ENCODE data around the gene COL5A1. TPM values are rescaled to one million over a fixed set of nuclear protein-coding genes. Genes with fewer than 3 reads are reported as not detected.

The COL5A1 gene
- total RNA-seq, 1 donor from 2014 or later = 12.8 TPM

DNA sequence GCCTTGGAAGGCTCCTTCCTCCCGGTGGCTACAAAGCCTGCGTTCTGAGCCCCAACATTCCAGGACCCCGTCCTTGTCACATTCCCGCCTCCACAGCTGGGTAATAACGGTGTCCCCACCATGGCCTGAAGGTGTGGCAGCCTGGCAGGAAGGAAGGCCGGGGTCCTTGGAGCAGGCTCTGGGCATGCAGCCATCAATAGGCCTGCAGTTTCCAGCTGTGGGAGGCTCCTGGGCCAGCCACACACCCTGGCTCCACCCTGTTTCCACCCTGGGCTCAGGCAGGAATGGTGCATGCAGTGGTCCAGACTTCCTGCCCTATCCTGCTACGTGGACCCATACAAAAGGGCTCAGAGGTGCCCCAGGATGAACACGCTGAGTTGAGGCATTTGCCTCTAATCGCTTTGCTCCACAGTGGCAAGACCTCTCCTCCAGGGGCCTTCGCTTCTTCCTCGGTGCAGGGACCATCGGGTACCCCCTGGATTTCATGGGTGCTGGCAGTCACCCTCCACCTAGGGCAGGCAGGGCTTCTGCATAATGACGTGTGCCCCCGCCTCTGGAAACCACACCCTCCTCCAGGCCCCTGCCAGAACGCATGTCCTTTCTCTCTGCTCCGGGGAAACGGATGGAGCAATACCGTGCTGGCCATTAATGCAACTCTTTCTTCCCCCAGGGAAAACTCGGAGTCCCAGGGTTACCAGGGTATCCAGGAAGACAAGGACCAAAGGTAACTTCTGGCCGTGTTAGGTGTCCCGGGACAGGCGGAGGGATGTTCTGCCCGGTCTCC, 143.9 kb downstream of the COL5A1 start:
- no peak for DNase-seq (ENCODE audit: low read depth)

- DNase-seq (ENCODE audit: low read depth) = no peak
Measured at GRCh38 chr9:134787601-134788531, 146.3 kb downstream of the COL5A1 start.

GRCh38 chr9:134789168-134789567, 147.6 kb downstream of the COL5A1 start:
- DNase-seq (ENCODE audit: low read depth) = no peak

DNA sequence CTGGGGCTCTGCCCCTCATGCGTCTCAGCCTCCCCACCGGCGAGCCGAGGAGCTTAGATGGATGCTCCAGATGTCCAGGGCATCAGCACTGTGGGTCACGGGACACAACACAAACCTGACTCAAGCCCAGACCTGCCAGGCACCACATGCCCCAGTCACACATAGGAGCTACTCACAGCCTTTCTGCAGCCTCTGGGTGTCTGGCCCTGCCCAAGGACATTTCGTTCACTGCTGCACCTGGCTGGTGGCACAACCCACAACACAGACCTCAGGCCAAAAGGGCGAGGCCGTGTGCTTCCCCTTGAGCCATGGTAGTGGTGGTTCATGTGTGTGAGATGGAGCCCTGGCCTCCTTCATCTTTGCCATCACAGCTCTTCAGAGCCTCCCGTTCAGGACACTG, 149.4 kb downstream of the COL5A1 start:
- DNase-seq (ENCODE audit: low read depth) = no peak

GRCh38 chr9:134792627-134793026, 151.0 kb downstream of the COL5A1 start:
- no peak for DNase-seq (ENCODE audit: low read depth)

- DNase-seq (ENCODE audit: low read depth) = no peak
Measured at GRCh38 chr9:134793288-134794188, 151.9 kb downstream of the COL5A1 start.

DNA sequence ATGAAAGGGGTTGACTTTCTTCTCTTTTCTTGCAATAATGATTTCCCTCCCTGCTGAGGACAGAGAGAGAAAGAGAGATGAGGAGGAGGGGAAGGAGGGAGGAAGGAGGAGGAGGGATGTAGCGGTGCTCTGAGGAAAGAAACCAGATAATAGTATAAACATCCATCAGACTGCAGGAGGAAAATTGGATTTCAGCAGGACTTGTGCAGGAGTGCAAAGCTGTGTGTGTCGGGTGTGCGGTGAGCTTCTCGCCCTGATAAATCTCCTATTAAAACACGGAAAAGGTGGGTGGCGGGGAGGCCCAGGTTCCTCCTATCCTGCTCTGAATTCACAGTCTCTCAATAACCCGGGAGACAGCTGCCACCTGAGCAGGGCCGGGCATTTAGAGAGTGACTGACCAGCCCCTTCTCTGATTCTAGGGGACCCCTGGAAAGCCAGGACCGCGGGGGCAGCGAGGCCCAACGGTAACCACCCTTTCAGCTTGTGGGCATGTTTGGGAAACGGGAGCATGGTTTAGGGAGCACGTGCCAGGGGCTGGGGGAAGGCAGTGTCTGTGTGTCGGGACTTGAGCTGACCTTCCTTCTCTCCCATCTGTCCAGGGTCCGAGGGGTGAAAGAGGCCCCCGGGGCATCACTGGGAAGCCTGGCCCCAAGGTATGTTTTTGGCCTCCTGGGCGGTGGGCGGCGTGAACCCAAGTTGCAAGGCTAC, 153.2 kb downstream of the COL5A1 start:
- DNase-seq (ENCODE audit: low read depth) = no peak

GRCh38 chr9:134795446-134795845, 153.8 kb downstream of the COL5A1 start:
- DNase-seq (ENCODE audit: low read depth) = no peak

- DNase-seq (ENCODE audit: low read depth) = no peak
Measured at GRCh38 chr9:134796882-134797281, 155.3 kb downstream of the COL5A1 start.

- no peak for DNase-seq (ENCODE audit: low read depth)
Measured at GRCh38 chr9:134800791-134801339, 159.3 kb downstream of the COL5A1 start.

- no peak for DNase-seq (ENCODE audit: low read depth)
Measured at GRCh38 chr9:134802216-134802795, 160.7 kb downstream of the COL5A1 start.

GRCh38 chr9:134804871-134805270, 163.3 kb downstream of the COL5A1 start:
- DNase-seq (ENCODE audit: low read depth) = no peak

DNA sequence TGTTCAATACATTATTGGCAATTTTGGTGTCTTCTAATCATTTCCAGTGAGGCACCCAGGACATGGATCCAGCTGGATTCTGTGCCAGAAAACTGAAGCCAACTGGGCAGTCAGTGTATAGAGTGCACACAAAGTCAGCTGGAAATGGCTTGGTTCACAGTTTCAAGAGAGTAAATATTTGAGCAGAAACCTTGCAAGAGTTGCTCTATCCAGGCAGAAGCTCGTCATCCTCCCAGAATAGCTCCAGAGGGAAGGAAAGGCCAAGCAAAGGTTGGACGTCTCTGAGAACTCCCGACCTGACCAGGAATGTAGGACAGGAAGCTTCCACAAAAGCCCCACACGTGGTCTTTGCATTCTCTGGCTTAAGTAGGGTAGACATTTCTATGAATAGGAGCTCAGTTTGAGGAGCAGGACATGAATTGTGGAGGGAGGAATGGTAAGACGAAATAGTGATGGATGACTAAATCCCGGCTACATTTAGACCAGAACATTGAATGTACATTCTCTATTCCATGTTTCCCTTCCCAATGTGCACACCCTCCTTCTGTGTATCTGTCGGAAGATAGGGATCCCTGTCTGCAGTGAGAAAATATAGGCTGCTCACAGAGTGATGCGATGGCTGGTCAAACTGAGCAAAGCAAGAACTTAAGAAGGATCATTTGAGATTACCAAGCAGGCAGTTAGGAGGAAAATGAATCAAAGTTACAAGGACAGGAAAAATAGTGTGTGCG, 166.3 kb downstream of the COL5A1 start:
- DNase-seq (ENCODE audit: low read depth) = no peak

DNA sequence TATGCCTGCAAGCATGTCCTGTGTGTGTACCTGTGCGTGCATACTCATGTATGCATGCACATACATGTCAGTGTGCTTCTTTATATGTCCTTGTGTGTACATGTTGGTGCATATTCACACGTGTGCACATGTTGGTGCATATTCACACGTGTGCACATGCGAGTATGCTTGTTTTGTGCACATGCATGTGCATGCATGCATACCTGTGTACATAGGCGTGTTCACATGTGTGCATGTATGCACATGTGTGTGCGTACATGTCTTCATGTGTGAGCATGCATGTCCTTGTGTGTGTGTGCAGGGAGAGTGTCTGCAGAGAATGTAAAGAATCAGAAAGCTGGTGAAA, 166.8 kb downstream of the COL5A1 start:
- DNase-seq (ENCODE audit: low read depth) = no peak

DNA sequence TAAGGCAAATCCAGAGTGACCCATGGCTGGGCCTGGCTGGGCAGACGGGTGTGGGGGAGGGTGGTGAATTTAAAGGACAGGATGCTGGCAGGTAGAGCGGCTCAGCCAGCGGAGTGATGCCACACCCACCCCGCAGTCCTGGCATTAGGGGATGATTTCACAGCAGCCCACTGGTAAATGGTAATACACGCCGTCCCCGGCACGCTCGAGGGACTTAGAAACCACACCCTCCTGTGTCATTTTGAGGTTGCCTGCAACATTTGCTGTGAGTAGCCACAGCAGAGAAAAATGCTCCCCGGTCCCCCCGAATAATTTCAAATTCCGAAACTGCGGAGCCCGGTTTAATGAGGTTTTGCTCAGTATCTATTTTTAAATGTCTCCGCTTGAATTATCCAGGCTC, 167.7 kb downstream of the COL5A1 start:
- no peak for DNase-seq (ENCODE audit: low read depth)

GRCh38 chr9:134809826-134810225, 168.2 kb downstream of the COL5A1 start:
- DNase-seq (ENCODE audit: low read depth) = no peak

DNA sequence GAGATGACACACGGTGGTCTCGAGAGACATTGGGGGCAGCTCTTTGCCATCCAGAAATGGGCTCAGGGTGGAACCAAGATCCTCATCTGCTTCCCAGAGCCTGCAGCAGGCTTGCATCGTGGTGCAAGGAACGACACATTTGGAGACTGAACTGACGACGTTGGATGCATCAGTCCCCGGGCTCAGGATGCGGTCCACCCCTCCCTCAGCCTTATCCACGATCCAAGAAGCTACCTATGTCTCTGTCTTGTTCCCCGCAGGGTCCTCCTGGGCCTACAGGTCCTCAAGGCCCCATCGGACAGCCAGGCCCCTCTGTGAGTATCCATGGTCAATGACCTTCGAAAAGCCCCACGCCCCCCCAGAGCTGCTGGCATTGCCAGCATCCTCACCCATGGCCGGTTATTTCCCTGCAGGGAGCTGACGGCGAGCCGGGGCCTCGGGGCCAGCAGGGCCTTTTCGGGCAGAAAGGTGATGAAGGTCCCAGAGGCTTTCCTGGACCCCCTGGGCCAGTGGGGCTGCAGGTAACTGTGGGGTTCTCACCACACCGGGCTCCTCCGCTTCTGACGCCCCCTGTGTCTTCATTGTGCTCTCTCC, 169.6 kb downstream of the COL5A1 start:
- DNase-seq (ENCODE audit: low read depth) = no peak

DNA sequence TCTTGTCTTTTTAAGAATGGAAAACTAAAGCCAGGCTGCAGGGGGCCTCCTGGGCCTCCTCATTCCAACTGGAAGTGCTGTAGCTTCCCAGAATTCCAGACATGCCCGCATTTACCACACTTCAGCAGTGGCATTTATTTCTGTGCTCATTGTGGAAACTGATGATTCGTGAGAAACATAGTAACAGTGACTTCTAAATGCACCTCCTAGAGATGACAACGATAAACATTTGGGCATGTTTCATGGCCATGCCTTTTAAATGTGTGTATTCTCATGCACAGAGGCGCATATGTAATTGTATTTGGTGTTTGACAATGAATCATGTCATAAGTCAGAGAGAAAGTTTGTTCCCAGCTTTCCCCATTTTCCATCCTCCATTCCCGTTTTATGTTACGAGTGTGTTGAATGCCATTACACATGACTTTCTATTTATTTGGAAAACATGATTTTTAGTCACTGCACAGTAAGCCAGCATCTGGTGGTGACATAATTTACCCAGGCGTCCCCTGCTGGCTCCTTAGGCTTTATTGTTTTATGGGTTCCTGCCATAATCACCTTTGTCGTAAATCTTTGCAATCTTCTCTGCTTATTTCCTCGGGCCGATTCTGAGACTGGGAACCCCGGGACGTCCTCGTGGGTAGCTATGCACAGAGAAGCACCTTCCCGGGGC, 170.2 kb downstream of the COL5A1 start:
- no peak for DNase-seq (ENCODE audit: low read depth)

GRCh38 chr9:134812343-134812673, 170.7 kb downstream of the COL5A1 start:
- no peak for DNase-seq (ENCODE audit: low read depth)

Measured in renal cortical epithelial cell (primary cell).